Measurements from ENCODE around the gene FBN3.

GRCh38 chr19:8194528-8195267 is 45.3 kb upstream of the FBN3 start:
- TF ChIP-seq CTCF (IDR thresholded peaks at IDR 0.05): no peak
- no peak for TF ChIP-seq POLR2A (IDR thresholded peaks at IDR 0.05)

Measured in heart left ventricle (tissue), 13 donors.